ENCODE measurements around the gene RNASE7. TPM values are rescaled to one million over a fixed set of nuclear protein-coding genes. Genes with fewer than 3 reads are reported as not detected.
"Not testable (repeated sequence)": the region's sequence is repeated elsewhere in the genome, so short reads cannot be mapped to it uniquely, and the experiment has no call there.

Gene RNASE7
- total RNA-seq, 2 experiments from 2014 or later: not detected

DNA sequence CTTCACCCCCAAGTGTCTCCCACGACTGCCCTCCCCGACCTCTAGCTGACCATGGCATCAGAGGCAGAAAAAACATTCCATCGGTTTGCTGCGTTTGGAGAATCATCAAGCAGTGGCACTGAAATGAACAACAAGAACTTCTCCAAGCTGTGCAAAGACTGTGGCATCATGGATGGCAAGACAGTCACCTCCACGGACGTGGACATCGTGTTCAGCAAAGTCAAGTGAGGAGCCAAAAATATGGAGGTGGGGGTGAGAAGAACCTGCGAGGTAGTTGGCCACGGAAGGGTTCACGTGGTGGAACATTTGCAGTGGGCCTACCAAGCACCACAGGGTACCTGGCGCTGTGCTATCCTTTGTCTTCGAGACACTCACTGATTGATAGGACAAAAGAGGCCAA, 11.6 kb upstream of the RNASE7 start:
- no peaks in the 10 kb centered on the region for H3K9me3 Mint-ChIP-seq
- no peaks in the 10 kb centered on the region for H3K36me3 Mint-ChIP-seq
- H3K27me3 Mint-ChIP-seq: no peaks in the 10 kb centered on the region
- no peak overlapping the region for H3K27ac Mint-ChIP-seq
- H3K4me3 Mint-ChIP-seq: no peak overlapping the region
- no peak for DNase-seq
- H3K4me1 Mint-ChIP-seq: no peaks in the 10 kb centered on the region

DNA sequence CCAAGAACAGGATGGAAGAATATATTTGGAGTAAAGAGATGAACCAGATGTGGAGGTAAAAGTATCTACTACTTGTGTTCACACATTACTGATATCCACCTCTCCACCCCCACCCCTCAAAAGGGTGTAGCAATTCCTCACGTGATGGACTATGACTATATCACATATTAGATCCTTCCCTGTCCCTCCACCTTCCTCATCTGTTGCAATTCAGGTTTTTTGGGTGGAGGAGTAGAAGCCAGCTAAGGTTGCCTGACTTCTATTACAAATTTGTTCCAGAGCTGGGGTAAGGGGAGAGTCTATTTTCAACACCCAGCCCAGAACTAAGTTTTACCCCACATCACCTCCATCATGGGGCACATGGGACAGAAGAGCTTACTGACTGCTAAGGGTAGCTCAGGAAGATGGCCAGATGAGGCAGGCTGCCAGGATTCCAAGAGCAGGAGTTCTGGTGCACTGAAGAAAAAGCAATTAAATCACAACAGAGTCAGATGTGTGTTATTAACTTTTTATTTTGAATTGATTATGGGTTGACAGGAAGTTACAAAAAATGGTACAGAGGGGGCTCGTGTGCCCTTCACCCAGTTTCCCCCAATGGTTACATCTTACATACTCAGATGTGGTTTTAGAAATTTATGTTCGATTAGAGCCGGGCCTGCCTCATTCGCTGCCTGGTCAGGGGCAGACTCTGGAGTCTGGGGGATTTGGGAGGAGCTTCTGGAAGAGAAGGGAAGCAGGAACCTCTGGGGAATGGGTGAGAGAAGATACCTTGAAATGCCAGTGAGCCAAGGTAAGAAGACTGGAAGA, 9.6 kb upstream of the RNASE7 start:
- DNase-seq: no peak
- H3K4me1 Mint-ChIP-seq: no peaks in the 10 kb centered on the region
- H3K4me3 Mint-ChIP-seq: no peak overlapping the region
- no peaks in the 10 kb centered on the region for H3K36me3 Mint-ChIP-seq
- no peak overlapping the region for H3K27ac Mint-ChIP-seq
- no peaks in the 10 kb centered on the region for H3K27me3 Mint-ChIP-seq
- no peaks in the 10 kb centered on the region for H3K9me3 Mint-ChIP-seq

DNA sequence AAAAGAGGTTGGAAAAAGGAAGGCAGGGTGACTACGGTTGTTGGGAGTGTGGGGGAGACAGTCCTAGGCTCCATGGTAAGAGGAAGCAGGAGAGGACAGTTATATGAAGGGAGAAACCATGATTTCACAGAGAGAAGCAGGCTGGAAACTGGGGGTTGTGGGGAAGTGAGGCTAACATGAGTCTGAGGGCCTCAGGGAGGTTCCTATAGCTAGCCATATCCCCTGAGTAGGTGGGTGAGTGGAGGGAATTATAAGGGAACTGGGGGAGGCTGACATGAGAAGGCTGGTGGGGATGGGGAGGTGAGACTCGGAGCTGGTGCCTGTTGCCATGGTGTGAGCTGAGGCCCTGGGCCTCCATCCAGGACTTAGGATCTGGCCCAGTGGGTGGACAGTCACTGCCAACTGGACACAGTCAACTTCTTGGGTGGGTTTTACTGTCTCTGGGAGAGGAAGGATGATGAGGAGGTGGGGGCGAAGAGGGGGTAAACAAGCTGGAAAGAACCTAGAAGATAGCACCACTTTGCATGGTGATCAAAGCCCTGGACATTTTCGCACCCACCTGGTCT, 8.9 kb upstream of the RNASE7 start:
- DNase-seq: no peak
- Mint-ChIP-seq H3K4me1 (no peaks in the 10 kb centered on the region), H3K27me3 (no peaks in the 10 kb centered on the region), H3K9me3 (no peaks in the 10 kb centered on the region), H3K27ac (no peak overlapping the region), H3K4me3 (no peak overlapping the region), H3K36me3 (no peaks in the 10 kb centered on the region)

DNA sequence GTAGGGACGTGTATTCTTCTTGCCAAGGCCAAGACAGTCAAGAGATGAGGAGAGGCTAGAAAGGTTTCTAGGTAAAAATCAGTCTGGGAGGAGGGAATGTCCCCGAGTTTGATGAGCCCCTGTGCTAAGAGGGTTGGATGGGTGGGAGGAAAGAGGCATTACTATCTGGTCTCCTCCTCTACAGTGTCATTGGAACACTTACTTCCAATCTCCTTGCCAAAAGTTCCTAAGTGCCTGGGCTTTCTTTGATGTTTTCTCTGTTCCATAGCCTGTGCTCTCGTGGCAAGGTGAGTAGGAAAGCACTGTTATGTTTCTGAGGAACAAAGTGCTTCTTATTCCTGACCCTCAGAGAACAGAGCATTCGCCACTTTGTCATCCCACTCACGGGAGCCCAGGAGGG, 7.5 kb upstream of the RNASE7 start, which contains the start of gene RNASE13:
TSS of gene RNASE13 (minus strand) at position 101 of the 400 bp plus-strand sequence. CDS start 519 bp downstream, outside the sequence.
- no peaks in the 10 kb centered on the region for H3K36me3 Mint-ChIP-seq
- no peak within 1 kb of the TSS for H3K4me3 Mint-ChIP-seq
- no peak for DNase-seq
- H3K4me1 Mint-ChIP-seq: no peaks in the 10 kb centered on the region
- no peaks in the 10 kb centered on the region for H3K27me3 Mint-ChIP-seq
- H3K9me3 Mint-ChIP-seq: no peaks in the 10 kb centered on the region
- no peak within 1 kb of the TSS for H3K27ac Mint-ChIP-seq

DNA sequence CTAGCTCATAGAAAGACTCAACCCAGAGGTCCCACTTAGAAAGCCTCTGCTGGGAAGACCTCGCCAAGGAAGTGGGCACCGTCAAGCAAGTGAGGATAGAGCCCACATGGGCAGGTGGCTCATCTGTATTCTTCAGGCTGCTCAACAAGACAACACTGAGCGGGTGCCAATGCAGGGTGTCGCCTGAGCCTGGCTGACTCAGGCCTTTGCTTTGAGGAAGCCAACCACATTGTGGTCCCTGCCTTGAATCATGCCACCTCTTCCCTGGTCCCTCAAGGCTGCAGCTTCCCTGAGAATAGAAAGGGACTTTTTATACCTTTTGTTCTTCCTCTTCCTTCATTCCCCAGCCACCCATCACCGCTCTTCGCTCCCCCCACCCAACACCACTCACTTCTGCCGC, 5.4 kb upstream of the RNASE7 start:
- Mint-ChIP-seq H3K4me1 (no peaks in the 10 kb centered on the region), H3K36me3 (no peaks in the 10 kb centered on the region), H3K9me3 (no peaks in the 10 kb centered on the region), H3K4me3 (no peak overlapping the region), H3K27ac (no peak overlapping the region), H3K27me3 (no peaks in the 10 kb centered on the region)
- no peak for DNase-seq

DNA sequence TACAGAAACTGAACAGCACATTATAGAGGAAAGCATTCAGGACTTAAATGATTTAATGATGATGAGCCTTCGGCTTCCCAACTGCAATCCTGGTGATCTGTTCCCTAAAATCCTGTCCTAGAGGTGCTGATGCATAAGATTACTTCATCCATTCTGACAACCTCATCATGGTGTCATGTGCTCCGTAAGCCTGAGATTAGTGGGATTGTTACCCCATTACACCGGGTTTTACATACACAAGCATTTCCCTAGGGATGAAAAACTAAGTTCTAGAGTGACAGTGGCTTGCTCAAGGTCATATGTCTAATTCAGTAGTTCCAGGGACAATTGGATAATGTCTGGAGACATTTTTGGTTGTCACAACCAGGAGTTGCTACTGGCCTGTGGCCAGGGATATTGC, 5.0 kb upstream of the RNASE7 start:
- DNase-seq: no peak
- Mint-ChIP-seq H3K4me1 (no peaks in the 10 kb centered on the region), H3K9me3 (no peaks in the 10 kb centered on the region), H3K4me3 (no peak overlapping the region), H3K27me3 (no peaks in the 10 kb centered on the region), H3K36me3 (no peaks in the 10 kb centered on the region), H3K27ac (no peak overlapping the region)

DNA sequence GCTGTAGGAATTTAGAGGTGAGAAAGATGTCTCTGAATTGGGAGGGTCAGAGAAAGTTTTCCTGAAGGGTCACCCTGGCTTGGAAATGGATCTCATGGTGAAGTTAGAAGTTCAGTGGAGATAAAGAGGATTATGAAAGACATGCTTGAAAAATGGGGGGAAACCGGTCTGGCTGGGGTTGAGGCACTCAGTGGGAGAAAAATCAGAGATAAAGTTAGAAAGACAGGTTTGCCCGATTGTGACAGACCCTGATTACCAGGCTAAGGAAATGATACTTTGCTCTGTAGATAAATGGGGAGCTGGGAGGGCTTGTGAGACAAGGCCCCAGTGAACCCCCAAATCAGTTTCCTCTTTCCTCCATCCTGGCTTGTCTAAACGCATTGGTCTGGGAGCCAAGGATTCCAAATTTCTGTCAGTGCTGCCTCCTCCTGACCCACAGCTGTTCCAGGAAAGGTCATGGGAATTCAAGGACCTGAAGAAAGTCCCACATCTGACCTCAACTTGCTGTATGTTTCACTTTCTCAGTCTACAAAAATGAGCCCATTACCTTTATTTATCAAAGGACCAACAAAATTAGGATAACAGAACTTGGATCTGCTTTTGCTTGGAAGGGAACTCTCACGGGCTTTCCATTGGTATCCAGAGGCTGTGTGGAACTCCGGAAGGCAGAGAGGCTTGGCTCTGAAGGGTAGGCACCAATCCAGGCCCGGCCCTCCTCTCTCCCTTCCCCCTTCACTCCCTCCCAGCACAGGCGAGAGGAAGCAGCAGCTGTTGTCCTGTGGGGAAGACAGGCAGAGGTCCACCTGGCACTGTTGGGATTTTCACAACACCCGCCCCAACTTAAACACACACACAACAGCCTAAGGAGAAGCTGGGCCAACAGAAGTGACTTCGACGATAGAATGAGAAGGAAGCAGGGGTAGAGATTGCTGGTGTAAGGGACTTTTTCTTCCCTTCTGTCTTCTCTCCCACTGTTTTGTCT, 3.4 kb upstream of the RNASE7 start:
- peaks cover 6% of the 10 kb centered on the region for H3K27me3 Mint-ChIP-seq
- no peak for DNase-seq
- no peaks in the 10 kb centered on the region for H3K4me1 Mint-ChIP-seq
- no peaks in the 10 kb centered on the region for H3K9me3 Mint-ChIP-seq
- H3K36me3 Mint-ChIP-seq: no peaks in the 10 kb centered on the region
- H3K27ac Mint-ChIP-seq: no peak overlapping the region
- H3K4me3 Mint-ChIP-seq: no peak overlapping the region

DNA sequence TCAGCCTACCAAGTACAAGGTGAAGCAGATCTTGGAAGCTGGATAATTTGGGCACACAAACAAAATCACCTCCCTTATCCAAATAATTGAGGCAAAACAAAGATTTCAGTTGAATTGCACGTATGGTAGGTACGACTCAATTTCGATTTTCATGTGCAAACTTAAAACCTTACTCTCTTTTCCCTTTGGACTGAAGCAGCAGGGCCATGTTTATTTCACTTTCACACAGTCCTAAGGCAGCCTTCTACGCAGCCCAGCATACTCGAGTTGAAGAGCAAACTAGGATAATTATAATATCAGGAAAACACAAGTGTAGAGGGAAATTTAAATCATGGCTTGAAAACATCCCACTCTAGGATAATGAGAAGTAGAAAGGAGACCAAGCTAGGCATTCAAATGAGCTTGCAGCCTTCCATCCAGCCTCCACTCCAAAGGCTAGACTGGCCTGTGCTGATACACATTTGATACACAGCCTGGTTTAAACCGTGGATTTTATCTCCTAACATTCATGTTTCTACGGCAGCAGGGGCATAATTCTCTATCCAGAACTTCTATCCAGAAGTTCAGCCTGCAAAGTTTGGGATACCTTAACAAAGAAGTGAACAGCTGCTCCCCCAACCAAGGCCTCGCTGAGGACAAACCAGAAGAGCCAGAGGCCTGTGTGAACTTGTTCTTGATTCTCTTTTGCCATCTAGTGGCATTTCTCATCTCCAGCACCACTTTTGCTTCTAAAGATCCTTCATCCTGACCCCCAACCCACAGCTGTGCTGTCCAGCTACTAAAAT, 2.4 kb upstream of the RNASE7 start:
- Mint-ChIP-seq H3K36me3 (no peaks in the 10 kb centered on the region), H3K27me3 (peaks cover 6% of the 10 kb centered on the region), H3K4me1 (peaks cover 2% of the 10 kb centered on the region), H3K4me3 (no peak overlapping the region), H3K9me3 (no peaks in the 10 kb centered on the region), H3K27ac (no peak overlapping the region)
- DNase-seq: no peak

DNA sequence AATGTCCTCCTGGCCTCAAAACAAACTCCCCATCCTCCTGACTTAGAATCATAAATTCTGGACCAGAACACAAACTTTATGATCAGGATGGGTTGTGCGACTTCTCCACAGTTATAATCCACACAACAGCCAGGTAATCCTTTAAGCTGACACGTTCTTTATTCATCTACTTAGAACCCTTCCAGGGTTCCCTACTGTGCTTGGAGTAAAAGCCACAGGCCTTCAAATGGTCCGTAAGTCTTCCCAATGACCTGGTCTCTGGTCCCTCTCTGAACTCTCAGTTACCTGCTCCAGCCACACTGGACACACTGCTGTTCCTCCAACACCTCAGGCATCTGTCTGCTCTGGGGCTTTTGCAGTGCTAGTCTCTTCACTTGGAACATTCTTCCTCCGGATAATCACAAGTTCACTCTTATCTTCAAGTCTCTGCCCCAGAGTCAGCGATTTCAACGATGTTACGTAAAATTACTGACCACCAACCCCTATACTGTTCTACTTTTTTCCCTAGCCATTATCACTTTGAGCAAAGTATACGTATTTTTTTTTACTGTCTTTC, 1.7 kb upstream of the RNASE7 start:
- H3K27me3 Mint-ChIP-seq: peaks cover 6% of the 10 kb centered on the region
- H3K4me3 Mint-ChIP-seq: no peak overlapping the region
- H3K27ac Mint-ChIP-seq: no peak overlapping the region
- H3K4me1 Mint-ChIP-seq: peaks cover 2% of the 10 kb centered on the region
- H3K9me3 Mint-ChIP-seq: no peaks in the 10 kb centered on the region
- DNase-seq: no peak
- no peaks in the 10 kb centered on the region for H3K36me3 Mint-ChIP-seq

DNA sequence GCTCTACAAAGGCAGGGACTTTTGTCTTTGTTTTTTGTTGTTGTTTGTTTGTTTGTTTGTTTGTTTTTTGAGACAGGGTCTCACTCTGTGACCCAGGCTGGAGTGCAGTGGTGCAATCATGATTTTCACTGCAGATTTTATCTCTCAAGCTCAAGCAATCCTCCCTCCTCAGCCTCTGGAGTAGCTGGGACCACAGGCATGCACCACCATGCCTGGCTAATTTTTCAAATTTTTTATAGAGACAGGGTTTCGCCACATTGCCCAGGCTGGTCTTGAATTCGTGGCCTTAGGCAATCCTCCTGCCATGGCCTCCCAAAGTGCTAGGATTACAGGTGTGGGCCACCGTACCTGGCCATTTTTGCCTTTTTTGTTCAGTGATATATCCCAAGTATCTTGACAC, 1.2 kb upstream of the RNASE7 start:
- not testable (repeated sequence) for H3K9me3 Mint-ChIP-seq, H3K4me3 Mint-ChIP-seq, DNase-seq, H3K36me3 Mint-ChIP-seq, H3K4me1 Mint-ChIP-seq, H3K27ac Mint-ChIP-seq, H3K27me3 Mint-ChIP-seq

DNA sequence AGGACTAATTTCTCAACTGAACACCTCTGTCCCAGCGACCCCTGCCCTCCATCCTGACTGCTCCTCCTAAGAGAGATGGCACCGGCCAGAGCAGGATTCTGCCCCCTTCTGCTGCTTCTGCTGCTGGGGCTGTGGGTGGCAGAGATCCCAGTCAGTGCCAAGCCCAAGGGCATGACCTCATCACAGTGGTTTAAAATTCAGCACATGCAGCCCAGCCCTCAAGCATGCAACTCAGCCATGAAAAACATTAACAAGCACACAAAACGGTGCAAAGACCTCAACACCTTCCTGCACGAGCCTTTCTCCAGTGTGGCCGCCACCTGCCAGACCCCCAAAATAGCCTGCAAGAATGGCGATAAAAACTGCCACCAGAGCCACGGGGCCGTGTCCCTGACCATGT, 756 bp downstream of the RNASE7 start:
- no peak overlapping the region for H3K27ac Mint-ChIP-seq

DNA sequence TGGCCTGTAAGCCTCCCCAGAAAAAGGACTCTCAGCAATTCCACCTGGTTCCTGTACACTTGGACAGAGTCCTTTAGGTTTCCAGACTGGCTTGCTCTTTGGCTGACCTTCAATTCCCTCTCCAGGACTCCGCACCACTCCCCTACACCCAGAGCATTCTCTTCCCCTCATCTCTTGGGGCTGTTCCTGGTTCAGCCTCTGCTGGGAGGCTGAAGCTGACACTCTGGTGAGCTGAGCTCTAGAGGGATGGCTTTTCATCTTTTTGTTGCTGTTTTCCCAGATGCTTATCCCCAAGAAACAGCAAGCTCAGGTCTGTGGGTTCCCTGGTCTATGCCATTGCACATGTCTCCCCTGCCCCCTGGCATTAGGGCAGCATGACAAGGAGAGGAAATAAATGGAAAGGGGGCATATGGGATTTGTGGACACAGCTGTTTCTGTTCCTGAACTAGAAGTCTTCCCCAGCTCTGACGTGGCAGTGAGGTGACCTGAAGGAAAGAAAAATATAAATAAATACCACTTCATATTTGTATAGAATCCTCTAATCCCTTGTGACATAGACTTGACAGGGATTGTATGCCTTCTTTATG, 1.3 kb downstream of the RNASE7 start:
- no peak overlapping the region for H3K4me3 Mint-ChIP-seq
- H3K27ac Mint-ChIP-seq: no peak overlapping the region
- peaks cover 2% of the 10 kb centered on the region for H3K4me1 Mint-ChIP-seq
- H3K27me3 Mint-ChIP-seq: peaks cover 6% of the 10 kb centered on the region
- no peaks in the 10 kb centered on the region for H3K36me3 Mint-ChIP-seq
- no peaks in the 10 kb centered on the region for H3K9me3 Mint-ChIP-seq
- no peak for DNase-seq

More for the DNA sequence above, 756 bp downstream of the RNASE7 start:
- Mint-ChIP-seq H3K27me3 (peaks cover 6% of the 10 kb centered on the region), H3K4me3 (no peak overlapping the region), H3K4me1 (peaks cover 2% of the 10 kb centered on the region), H3K9me3 (no peaks in the 10 kb centered on the region), H3K36me3 (no peaks in the 10 kb centered on the region)
- no peak for DNase-seq

DNA sequence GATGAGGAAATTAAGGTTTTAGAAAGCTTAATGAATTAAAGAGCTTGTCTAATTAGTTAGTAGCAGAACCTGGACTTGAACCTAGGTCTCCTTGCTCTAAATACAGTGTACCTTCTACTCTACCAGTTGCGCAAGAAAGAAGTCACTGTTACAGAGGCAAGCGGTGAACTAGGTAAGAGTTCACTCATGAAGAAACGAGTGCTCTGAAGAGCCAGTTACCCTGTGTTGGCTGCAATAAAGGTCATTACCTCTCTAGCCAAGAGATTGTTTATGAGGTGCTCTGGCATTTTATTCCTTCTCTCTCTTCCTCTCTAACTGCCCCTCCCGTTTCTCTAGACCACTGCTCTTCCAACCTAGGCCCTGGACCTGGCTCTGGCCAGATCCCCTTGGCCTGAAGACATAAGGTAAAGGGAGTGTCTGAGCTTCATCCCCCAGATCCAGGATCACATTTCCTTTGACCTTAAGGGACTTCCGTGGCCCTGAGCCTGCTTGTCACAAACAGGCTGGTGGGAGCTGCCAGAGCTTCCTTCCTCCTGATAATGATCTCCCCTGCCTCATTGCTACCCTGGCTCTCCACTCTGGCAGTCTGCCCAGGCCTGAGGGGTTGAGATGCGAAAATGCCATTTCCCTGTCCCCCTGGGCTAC, 1.9 kb downstream of the RNASE7 start:
- no peaks in the 10 kb centered on the region for H3K36me3 Mint-ChIP-seq
- H3K27ac Mint-ChIP-seq: no peak overlapping the region
- H3K4me3 Mint-ChIP-seq: no peak overlapping the region
- H3K9me3 Mint-ChIP-seq: no peaks in the 10 kb centered on the region
- peaks cover 6% of the 10 kb centered on the region for H3K27me3 Mint-ChIP-seq
- no peak for DNase-seq
- H3K4me1 Mint-ChIP-seq: peaks cover 2% of the 10 kb centered on the region

DNA sequence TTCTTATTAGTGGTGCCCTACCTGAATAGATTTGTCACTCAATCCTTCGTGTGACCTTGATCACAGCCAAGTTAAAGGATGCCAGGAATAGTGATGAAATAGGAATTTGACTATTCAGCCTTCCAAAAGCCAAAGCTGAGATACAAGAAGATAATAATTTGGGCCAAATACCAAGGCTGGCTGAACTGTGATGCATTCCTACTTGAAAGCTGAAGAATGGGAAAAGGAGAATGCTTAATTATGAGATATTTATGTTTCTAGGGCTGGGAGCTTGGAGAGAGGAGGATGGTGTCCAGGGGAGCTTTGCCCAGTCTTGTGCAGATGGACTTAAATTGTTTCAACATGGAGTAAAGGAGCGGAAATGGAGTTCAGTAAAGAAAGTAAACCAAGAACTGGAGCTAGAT, 5.2 kb downstream of the RNASE7 start:
- H3K4me1 Mint-ChIP-seq: peaks cover 2% of the 10 kb centered on the region

More for the DNA sequence above, 5.2 kb downstream of the RNASE7 start:
- H3K4me3 Mint-ChIP-seq: no peak overlapping the region
- H3K9me3 Mint-ChIP-seq: no peaks in the 10 kb centered on the region
- peaks cover 4% of the 10 kb centered on the region for H3K27me3 Mint-ChIP-seq
- DNase-seq: no peak
- no peaks in the 10 kb centered on the region for H3K36me3 Mint-ChIP-seq
- no peak overlapping the region for H3K27ac Mint-ChIP-seq

Data from activated naive CD8-positive, alpha-beta T cell treated with anti-CD3 and anti-CD28 coated beads for 36 hours (primary cell).